GM12865 (cell line): ENCODE measurements around the gene ADAMTS17.

Source experiments
- DNase-seq: peaks from one replicate; pipeline ENCODE4 v3.0.0; 2010; ENCODE audit warnings: low read depth
- H3K4me3 ChIP-seq: 2 replicates; pipeline ENCODE4 v1.5.1; 2011; ENCODE audit warnings: mild to moderate bottlenecking, low read depth, low read length, control low read depth
- TF ChIP-seq, protein P1 (sequence below): IDR thresholded peaks from 2 replicates; pipeline ENCODE4 v1.5.1; 2011; ENCODE audit warnings: low read length, control low read depth, low read depth, inconsistent platforms; ENCODE audit not compliant: insufficient read depth; ENCODE audit errors: missing control alignments

The ADAMTS17 gene

DNA sequence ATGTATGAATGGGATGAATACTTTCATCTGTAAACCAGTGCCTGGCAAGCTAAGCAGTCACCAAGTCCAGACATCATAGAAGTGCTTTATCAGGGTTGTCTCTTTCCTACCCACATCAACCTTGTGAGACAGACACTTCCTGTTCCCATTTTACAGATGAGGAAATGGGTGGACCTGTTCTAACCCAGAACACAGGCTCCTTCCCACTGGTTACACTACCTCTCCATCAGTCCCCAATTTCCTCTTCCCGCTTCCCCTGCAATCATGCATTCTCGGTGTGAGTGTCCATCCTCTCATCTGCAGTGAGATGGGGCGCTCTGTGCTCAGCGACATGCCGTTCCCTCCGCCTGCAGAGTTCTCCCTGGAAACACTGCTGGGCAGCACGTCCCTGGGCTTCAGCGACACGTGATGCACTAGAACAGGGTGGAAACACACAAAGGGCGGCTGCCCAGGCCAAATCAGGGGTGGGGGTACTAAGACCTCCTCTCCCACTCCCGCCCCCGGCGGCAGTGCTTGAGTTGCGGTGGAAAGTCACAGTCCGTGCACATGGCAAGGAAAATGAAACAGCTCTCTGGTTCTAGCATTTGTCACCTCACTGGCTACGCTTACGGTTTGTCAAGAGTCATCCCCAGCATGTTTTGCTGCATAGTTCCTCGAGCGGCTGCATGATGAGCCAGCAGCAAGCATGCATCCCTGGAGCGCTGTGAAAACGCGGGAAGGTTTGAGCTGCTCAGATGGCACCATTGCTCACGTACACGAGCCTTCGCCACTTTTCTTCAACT is 201.1 kb downstream of the ADAMTS17 start:
- DNase-seq = no peak
- no peak overlapping the region for H3K4me3 ChIP-seq
- TF ChIP-seq, protein P1, sequence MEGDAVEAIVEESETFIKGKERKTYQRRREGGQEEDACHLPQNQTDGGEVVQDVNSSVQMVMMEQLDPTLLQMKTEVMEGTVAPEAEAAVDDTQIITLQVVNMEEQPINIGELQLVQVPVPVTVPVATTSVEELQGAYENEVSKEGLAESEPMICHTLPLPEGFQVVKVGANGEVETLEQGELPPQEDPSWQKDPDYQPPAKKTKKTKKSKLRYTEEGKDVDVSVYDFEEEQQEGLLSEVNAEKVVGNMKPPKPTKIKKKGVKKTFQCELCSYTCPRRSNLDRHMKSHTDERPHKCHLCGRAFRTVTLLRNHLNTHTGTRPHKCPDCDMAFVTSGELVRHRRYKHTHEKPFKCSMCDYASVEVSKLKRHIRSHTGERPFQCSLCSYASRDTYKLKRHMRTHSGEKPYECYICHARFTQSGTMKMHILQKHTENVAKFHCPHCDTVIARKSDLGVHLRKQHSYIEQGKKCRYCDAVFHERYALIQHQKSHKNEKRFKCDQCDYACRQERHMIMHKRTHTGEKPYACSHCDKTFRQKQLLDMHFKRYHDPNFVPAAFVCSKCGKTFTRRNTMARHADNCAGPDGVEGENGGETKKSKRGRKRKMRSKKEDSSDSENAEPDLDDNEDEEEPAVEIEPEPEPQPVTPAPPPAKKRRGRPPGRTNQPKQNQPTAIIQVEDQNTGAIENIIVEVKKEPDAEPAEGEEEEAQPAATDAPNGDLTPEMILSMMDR = no peak

DNA sequence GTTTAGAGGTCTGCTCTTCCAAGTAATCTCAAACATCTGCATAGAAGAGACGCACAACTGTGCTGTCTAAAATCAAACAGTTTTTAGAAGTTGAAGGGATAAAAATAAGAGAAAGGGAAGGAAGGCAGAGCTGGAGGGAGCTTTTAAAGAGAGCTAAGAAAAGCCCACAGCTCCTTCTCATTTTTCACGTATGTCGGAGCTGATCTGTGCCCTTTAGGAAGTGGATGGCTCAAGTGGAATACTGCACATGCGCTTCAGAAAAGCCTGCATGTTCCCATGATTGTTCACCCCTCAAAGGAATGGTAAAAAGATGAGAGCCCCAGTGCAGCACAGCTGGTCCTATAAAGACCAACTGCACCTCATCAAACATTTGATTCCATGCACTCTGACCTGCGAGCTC is 207.2 kb downstream of the ADAMTS17 start:
- no peak overlapping the region for H3K4me3 ChIP-seq
- TF ChIP-seq, protein P1 = no peak
- DNase-seq = no peak

DNA sequence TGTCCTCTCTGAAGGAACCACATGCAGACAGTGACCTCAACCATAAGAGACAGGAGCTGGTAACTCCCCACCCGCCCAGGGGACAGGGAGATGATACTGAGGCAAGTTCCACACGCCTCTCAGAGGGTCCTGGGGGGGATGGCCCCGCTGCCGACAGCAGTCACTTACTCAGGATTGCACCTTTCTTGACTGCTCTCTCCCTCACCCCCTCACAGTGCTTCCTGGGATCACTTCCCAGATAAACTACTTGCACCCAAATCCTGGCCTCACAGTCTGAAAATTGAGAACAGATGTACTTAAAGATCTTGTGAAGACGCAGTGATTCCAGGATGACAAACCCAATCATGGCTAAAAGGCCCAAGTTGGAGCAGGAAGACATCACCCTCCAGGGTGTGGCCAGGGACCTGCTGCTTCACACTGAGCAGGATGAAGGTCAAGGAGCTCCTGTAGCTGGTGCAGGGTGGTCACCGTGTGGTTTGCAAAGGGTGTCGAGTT is 207.6 kb downstream of the ADAMTS17 start:
- TF ChIP-seq, protein P1 = no peak
- no peak for DNase-seq
- H3K4me3 ChIP-seq = no peak overlapping the region

DNA sequence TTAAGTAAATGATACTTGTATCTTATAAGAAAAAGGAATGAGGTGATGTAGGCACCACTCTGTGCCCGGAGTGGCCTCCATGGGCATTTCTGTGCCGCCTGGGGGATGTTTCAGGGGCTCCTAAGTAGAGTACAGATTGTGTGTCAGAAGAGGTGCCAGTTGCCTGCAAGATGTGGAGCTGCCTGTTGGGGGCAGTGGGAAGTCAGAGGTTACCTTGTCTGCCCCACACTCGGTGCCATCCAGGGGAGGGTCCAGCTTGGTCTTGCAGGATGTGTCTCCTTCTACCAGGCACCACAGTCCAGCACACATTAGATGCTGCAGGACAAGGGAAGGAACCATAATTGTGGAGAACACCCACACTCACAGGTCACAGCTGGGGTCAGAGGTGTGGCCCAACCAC is 208.8 kb downstream of the ADAMTS17 start:
- DNase-seq = no peak
- no peak overlapping the region for H3K4me3 ChIP-seq
- TF ChIP-seq, protein P1 = no peak

DNA sequence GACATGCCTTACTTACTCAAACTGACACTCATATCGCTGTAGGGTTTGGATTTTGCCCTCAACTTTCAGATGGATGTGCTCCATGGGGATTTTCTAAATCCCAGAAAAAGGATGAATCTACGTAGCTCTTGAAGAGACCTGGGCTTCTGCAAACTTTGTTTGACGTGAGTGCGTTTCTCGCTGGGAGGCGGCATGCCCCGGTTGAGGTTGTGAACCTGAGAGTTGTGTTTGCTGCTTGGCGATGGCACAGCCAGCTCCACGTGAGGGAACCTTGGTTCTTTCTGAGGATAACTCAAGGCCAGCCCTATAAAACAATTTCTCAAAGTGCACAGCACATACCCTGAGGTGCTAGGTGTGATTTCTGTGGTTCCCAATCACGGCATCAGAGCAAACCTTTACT is 209.5 kb downstream of the ADAMTS17 start:
- H3K4me3 ChIP-seq = no peak overlapping the region
- TF ChIP-seq, protein P1 = no peak
- DNase-seq = no peak

DNA sequence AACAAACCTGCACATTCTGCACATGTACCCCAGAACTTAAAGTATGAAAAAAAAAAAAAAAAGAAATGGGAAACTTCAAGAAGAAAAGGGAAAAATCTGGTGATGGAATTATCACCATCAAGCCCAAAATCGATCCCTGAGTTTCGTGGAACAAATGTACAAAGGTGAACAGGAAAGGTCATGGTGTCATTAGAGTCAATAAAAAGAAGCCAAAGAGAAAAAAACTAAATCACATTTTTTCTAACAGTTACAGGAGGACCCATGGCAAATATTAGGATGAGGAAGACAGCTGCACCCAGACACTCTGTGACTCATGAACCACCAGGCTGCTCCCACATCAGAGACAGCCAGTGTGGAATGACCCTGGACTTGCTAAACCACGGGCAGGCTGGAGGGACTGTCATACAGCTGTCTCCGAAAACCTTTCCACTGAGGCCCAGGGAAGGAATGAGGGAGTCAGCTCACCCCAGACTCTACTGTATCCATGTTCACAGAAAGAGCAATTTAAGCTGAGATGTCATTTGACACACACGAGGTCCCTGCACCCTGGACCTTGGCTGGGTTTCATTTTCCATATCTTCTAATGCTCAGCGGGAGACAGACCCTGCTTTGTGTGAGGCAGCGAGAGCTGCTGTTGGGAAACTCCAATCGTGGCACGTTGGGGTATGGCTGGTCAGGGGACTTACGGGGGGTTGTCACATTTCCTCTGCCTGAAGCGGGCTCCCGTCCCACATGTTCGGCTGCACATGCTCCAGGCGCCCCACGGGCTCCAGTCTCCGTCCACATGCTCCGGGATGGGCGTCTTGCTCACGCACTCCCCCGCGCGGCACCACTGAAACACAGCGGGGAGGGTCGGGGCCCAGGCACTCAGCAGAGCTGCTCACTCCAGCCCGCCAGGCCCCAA is 210.2 kb downstream of the ADAMTS17 start:
- no peak overlapping the region for H3K4me3 ChIP-seq
- no peak for DNase-seq
- TF ChIP-seq, protein P1 = no peak
